ENCODE data around the gene AGMO.

DNA sequence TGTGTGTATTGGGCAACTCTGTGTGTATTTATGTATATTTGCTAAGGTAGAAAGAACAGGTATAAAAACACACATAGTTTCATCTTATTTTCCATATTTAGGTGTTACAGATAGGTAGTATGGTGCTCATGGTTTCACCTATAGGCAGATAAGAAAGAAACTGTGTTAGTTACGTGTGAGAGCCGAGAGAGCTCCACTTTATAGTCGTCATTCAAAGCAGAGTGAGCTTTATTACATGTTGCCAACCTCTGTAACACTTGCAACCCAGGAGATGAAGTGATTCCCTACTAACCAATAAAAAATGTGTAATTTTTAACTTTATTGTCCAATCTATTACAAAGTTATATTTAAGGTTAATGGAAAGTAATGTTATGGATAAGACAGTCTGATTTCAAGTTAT lies 121.3 kb downstream of the AGMO start:
- TF ChIP-seq, protein P1, sequence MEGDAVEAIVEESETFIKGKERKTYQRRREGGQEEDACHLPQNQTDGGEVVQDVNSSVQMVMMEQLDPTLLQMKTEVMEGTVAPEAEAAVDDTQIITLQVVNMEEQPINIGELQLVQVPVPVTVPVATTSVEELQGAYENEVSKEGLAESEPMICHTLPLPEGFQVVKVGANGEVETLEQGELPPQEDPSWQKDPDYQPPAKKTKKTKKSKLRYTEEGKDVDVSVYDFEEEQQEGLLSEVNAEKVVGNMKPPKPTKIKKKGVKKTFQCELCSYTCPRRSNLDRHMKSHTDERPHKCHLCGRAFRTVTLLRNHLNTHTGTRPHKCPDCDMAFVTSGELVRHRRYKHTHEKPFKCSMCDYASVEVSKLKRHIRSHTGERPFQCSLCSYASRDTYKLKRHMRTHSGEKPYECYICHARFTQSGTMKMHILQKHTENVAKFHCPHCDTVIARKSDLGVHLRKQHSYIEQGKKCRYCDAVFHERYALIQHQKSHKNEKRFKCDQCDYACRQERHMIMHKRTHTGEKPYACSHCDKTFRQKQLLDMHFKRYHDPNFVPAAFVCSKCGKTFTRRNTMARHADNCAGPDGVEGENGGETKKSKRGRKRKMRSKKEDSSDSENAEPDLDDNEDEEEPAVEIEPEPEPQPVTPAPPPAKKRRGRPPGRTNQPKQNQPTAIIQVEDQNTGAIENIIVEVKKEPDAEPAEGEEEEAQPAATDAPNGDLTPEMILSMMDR (IDR thresholded peaks at IDR 0.05): no peak
- no peak for TF ChIP-seq POLR2A (IDR thresholded peaks at IDR 0.05)

All from prostate gland (tissue), 2 donors.